Right forelimb (tissue), 1 donor: ENCODE data around the gene TICAM1.
A peak's percentile ranks its signal among the peaks of the same experiment; 100 is the strongest.
"Not testable (repeated sequence)": the region's sequence is repeated elsewhere in the genome, so short reads cannot be mapped to it uniquely, and the experiment has no call there.

Experiments
- DNase-seq: peaks from one replicate; pipeline ENCODE4 v3.0.0-alpha.2; 2018

Gene TICAM1

DNA sequence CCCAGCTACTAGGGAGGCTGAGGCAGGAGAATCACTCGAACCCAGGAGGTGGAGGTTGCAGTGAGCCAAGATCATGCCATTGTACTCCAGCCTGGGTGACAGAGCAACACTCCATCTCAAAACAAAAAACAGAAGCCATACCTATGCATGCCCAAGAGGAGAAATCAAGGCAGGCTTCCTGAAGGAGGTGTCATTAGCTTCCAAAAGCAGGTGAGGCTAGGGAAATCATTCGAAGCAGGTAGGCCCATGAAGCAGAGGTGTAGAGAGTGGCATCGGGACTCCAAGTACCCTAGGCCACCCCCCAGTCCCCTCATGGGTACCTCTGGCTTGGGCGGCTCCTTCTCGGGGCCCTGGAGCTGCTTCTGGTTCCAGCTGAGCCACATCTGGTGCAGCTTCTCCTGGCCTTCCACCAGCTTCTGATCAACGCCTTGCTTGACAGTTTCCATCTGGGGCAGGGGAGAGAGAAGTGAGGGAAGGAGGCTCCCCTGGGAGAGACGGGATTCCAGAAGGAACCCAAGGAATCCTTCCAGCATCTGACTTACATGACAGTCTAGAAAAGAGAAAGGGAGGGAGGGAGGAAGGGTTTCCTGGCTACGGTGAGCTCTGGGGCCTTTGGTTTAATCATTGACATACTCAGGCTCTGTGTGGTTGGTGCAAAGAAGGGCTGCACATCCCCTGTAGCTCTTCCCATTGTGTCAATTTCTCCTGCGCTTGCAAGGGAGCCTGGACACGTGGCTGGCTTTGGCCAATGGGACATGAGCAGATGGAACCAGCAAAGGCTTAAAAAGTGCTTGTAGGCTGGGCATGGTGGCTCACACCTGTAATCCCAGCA lies 13.1 kb upstream of the TICAM1 start:
- DNase-seq, result no peak

DNA sequence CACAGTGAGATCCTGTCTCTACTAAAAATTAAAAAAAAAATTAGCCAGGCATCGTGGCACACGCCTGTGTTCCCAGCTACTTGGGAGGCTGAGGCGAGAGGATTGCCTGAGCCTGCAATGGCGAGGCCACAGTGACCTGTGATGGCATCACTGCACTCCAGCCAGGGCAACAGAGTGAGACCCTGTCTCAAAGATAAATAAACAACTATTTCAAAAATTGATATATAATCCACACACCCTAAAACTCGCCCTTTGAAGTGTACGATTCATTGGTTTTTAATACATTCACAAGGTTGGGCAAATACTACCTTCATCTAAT lies 12.1 kb upstream of the TICAM1 start:
- DNase-seq, result no peak

DNA sequence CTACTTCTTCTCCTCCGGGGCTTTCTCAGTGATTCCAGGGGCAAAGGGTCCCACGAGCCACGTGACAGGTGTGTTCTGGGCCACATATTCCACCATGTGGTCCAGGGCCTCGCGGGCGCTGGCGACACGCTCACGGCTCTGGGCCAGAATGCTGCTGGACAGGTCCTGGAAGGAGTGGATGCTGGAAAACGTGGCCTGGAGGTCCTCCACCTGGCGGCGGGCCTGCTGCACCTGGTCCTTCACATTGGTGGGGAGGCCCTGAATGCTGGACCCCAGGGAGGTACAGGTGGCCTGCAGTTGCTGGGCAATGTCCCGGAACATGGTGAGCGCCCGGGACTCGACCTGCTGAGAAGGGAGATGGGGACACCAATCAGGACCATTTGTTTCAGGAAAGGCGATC lies 7.7 kb upstream of the TICAM1 start:
- DNase-seq, result no peak

DNA sequence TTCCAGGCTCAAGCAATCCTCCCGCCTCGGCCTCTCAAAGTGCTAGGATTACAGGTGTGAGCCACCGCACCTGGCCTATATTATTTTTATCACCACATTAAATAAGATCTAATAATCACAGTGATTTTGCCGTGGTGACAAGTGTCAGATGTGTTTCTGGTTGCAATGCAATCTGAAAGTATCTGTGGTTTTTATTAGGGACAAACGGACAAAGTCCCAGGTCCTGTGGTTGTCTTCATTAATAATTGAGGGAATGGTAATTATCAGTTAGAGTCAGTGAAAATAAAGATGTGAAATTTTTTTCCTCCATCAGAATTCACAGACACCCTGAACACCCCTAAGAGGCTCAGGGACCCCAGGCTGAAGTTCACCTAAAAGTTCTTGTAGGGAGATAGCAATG lies 1.3 kb upstream of the TICAM1 start:
- no peak for DNase-seq

DNA sequence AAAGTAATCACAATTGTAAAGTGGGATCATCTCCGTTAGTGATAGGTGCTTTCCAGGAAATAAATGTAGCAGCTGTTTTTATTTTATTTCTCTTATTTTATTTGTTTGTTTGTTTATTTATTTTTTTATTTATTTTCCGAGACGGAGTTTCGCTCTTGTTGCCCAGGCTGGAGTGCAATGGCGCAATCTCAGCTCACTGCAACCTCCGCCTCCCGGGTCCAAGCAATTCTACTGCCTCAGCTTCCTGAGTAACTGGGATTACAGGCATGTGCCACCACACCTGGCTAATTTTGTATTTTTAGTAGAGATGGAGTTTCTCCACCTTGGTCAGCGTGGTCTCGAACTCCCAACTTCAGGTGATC lies 448 bp upstream of the TICAM1 start:
- DNase-seq, result not testable (repeated sequence)

DNA sequence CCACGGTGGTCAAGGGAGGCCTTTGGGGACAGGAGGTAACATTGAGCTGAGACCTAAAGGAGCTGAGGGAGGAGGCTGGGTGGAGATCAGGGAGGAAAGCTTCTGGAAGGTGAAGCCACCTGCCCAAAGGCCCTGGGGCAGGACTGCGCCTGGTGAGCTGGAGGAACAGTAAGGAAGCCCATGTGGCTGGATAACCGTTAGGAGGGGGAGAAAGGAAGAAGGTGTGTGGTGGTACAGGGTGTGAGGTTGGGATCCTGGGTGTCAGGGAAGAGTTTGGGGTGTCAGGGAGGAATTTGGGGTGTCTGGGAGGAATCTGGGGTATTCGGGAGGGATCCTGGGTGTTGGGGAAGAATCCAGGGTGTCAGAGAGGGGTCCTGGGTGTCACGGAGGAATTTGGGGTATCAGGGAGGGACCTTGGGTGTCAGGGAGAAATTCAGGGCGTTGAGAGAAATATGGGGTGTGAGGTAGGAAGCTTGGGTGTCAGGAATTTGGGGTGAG lies 695 bp downstream of the TICAM1 start:
- DNase-seq, result no peak

DNA sequence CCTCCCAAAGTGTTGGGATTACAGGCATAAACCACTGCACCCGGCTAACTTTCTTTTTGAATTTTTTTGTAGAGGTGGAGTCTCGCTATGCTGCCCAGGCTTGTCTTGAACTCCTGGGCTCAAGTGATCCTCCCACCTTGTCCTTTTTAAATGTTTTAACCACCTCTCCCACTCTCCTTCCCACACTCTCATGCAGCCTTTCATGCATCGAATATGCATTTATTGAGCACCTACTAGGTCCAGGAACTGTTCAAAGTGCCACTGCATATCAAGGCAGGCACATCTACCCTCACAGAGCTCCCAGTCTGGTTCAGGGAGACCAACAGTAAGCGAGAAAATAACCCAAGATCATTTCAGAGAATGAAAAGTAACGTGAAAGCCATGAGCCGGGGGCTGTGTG lies 1.2 kb downstream of the TICAM1 start:
- DNase-seq, result no peak

DNA sequence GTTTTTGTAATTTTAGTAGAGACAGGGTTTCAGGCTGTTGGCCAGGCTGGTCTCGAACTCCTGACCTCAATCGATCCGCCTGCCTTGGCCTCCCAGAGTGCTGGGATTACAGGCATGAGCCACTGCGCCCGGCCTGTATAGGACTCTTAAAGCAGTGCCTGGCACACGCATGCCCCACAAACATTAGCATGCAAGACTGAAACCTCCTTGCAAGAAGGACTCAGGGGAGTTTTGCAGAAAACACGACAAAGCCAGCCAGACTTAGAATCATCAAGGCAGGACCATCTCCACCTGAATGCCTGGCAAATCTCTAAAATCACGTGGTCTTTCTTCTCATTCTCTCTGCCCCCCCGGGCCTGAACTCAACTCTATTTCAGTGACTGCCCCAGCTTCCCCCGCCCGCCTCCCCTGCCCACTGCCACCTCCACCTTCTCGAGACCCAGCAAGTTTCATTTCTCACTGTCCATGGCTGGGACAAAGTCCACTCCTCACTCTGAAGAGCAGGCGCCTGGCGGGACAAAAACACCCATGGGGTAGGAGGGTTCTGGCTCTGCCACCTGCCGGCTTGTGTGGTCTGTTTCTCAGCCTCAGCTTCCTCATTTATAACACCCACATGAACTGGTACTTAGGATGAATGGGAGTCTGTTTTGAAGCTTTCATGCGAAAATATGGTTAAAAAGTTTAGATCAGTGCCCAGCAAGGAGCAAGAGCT lies 2.4 kb downstream of the TICAM1 start:
- DNase-seq, result no peak

DNA sequence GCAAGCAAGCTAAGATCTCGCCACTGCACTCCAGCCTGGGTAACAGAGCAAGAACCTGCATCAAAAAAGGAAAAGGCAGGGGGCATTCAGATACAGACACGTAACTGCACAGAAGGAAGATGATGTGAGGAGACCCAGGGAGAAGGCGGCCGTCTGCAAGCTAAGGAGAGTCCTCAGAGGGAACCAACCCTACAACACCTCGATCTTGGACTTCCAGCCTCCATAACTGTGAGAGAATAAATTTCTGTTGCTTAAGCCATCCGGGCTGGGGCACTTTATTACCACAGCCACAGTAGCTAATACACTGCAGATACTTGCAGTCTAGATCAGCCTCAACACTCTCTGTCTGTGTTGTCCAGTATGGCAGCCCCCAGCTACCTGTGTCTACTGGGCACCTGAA lies 7.9 kb downstream of the TICAM1 start:
- no peak for DNase-seq

DNA sequence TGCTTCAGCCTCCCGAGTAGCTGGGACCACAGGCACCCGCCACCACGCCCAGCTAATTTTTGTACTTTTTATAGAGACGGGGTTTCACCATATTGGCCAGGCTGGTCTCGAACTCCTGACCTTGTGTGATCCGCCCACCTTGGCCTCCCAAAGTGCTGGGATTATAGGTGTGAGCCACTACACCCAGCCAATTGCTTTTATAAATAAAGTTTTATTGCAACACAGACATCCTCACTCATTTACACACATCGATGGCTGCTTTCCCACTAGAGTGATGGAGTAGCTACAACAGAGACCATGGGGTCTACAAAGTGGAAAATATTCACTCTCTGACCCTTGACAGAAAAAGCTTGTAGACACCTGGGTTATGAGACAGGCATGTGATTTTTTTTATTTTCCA lies 9.2 kb downstream of the TICAM1 start:
- not testable (repeated sequence) for DNase-seq

DNA sequence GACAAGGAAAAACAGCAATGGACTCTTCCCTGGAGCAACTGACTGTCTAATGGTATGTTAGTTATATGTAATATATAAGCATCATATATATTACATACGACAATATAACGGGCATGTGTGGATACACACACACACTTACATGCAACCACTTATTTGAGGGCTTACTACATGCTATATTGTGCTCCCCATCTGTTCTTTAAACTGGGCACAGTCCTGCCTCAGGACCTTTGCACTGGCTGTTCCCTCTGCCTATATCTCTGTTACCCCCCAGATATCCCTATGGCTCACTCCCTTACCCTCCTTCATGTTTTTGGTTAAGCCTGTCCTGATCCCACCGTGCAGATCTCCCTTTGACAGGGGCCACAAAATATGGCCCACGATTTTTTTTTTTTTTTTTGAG lies 10.2 kb downstream of the TICAM1 start:
- no peak for DNase-seq

DNA sequence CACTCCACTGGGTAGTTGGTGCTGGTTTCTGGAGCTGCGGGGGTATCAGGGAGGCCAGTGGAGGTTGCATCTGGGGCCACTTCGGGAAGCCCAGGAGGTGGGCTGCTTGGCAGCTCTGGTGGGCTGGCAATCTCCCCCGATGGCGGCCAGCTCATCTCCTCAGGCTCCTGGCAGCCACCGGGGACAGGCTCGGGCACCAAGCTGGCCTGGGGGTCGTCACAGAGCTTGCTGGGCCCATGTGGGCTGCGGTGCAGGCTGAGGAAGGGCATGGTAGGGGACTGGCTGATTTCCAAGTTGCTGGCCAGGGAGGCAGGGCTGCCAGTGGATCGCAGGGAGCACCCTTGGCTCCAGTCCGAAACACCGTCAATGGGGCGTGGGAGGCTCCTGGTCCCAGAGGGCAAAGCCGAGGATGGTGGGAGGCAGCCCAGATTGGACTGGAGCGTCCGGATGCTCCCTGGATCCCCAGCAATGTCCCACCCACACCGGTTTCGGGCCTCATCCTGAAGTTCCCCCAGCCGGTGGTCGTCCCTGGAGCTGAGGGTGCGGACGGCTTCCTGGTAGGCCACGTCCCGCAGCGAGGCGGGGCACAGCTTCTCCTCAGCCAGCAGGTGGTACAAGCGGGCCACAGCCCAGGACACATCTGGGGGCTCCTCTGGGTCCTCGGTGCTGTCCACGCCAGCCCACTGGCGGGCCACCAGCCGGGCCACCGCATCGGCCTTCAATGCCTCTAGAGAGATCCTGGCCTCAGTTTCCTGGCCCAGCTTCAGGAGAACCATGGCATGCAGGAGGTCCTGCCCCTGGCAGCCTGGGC lies 13.8 kb downstream of the TICAM1 start:
- no peak for DNase-seq

DNA sequence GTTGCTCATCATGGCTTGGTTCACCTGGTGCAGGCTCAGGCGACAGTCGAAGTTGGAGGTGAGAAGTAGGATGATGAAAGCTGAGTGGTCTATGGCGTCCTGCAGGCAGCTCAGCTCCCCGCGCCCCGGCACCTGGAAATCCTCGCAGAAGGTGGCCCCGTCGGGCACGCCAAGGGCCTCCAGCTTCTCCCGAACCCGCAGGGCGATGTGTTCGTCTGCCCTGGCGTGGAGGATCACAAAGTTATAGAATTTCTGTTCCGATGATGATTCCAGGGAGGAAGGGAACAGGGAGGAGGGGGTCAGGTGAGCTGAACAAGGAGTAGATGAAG lies 14.6 kb downstream of the TICAM1 start:
- DNase-seq, result no peak

DNA sequence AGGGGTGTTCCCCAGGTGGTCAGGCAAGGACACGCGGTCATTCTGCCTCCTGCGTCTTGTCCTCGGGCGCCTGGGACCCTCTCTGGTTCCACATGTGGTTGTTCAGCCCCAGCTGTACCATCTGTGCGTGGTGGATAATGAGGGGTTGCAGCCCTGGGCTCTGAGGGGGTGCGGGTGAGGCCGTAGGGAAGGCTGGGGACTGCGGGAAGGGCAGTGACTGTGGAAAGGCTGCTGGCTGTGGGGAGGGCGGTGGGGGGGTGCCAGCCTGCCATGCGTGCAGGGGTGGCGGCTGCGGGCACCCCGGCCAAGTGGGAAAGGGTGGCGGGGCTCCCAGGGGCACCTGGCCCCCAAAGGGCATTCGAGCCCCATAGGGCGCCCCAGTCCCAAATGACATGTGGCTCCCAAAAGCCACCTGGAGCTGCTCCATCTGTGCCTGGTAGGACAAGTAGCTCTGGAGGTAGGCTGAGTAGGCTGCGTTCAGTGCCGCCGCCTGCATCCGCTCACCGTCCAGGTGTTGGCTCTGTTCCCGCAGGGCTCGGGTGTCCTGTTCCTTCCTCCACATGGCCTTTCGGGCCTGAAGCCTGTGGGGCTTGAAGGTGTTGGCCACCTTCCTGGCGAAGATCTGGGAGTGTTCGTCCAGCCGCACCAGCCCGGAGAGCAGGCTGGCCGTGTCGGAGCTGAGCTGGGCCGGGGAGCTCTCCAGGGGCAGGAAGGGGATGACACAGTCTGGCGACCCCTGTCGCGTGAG lies 15.1 kb downstream of the TICAM1 start:
- DNase-seq, result no peak

DNA sequence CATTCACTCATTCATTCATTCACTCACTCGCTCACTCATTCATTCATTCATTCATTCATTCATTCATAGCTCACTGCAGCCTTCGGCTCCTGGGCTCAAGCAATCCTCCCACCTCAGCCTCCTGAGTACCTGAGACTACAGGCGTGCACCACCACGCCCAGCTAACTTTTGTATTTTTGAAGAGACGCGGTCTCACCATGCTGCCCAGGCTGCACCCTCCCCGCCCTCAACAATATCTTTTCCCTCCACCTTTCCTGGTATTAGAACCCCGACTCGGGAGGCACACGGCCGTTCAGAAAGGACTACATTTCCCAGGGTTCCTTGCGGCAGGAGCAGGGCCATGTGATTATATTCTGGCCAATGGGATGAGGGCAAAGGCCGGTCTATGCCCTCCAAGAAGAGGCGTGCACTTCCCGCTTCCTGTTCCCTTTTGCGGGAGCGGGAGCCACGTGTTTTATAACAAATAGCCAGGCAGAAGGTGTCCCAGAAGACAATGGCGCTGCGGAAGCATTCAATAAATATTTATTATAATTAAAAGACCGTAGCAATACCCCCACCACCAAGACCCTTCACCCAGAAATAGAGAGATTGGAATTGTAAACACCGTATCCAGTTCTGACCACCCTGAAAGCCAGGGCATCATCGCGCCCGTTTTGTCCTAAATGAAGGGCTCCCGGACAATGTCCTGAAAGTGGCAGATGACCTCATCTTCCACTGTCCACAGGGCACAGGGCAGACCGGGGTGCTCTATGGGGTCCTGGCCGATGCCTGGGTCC lies 15.9 kb downstream of the TICAM1 start:
- peak; percentile 86 for DNase-seq

DNA sequence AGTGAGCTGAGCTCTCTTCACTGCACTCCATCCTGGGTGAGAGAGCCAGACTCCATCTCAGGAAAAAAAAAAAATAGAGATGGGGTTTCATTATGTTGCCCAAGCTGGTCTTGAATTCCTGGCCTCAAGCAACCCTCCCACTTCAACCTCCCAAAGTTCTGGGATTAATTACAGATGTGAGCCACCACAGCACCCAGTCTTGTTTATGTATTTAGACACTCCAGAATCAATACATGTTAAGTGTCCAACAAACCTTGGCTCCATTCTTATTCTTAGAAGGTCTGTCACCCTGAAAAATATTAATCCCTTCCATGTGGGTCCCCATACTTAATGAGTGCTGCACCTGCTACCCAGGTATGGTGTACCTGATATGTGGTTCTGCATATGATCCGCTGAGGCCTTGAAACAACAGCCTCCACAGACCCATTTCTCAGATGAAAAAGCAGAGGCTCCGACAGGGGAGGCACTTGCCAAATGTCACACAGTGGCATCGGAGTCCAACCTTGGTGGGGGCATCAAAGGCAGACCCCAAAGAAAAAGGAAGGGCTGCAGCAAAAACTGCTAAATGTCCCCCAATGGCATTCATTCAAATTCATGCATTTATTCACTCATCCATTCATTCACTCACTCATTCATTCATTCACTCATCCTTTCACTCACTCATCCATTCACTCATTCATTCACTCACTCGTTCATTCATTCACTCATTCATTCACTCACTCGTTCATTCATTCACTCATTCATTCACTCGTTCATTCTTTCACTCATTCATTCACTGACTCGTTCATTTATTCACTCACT lies 16.7 kb downstream of the TICAM1 start:
- DNase-seq, result no peak

DNA sequence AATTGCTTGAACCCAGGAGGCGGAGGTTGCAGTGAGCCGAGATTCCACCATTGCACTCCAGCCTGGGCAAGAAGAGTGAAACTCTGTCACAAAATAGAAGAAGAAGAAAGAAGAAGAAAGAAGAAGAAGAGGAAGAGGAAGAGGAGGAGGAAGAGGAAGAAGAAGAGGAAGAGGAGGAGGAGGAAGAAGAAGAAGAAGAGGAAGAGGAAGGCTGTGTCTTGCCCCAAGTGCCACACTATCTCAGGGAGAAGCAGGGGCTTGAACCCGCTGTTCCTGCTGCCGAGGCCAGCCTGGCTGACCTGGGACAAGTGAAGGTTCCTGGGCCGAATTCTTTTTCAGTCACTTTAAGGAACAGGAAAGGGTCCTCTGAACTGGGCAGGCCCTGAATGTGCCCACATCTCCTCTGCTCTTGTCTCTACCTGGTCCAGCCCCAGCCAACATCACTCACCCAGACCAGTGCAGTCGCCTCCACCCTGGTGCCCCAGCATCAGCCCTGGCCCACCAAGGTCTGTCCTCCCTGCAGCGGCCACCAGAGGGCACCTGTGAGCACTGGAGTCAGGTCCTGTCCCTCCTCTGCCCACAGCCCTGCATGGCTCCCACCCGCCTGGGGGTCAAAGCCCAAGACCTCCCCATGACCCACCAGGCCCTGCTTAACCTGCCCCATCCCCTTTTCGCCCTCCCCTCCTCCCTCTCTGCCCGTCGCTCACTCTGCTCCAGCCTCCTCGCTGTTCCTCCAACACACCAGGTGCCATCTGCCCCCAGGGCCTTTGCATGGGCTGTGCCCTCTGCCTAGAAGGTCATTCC lies 20.0 kb downstream of the TICAM1 start:
- DNase-seq, result peak; percentile 84

DNA sequence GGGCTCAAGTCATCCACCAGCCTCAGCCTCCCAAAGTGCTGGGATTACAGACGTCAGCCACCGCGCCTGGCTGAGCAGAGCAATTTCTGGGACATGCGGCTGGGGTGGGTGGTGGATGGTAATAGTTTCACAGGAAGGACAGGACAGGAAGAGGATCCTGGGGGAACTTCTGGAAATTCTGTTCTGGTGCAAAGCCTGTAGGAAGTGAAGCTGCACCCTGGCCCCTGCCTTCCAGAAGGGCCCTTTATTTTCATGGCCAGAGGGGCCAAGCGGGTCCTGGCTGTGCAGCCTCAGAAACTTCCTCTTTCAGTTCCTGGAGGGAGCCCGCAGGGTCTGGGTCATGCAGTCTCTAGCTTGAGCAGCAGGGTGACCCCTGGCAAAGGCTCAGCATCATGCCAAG lies 24.3 kb downstream of the TICAM1 start:
- no peak for DNase-seq

DNA sequence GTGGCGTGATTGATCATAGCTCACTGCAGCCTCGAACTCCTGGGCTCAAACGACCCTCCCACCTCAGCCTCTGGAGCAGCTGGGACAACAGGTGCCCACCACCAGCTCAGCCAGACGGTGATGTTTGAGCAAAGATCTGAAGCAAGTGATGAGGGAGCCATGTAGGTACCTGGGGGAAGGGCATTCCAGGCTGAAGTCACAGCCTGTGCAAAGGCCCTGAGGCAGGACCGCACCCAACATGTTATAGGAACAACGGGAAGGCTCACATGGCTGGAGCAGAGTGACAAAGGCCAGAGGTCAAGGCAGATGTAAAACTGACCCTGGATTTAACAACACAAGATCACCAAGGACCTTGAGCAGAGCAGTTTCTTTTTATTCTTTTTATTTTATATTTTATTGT lies 25.1 kb downstream of the TICAM1 start:
- DNase-seq, result no peak

DNA sequence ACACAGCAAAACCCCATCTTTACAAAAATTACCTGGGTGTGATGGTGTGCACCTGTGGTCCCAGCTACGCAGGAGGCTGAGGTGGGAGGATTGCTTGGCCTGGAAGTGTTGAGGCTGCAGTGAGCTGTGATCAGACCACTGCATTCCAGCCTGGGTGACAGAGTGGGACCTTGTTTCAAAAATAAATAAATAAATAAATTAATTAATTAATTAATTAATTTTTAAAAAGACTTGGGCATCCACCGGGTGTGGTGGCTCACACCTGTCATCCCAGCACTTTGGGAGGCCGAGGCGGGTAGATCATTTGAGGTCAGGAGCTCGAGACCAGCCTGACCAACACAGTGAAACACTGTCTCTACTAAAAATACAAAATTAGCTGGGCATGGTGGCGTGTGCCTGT lies 26.4 kb downstream of the TICAM1 start:
- not testable (repeated sequence) for DNase-seq
